SK-N-SH treated with all-trans-retinoic acid at 6 μM for 48 hours (cell line): ENCODE measurements around the gene TMPRSS11A.

ENCODE experiments used
- ATAC-seq: fragments of 200-7000 bp; cut with Tn5 transposase; 3 replicates; pipeline ENCODE4 v1.9.1; 2020; ENCODE audit warnings: mild to moderate bottlenecking, moderate library complexity
- ARNTL ChIP-seq: fragments of 450-650 bp; formaldehyde crosslinking; IDR thresholded peaks from 2 replicates; pipeline ENCODE4 v1.5.0; 2020; ENCODE audit warnings: low read depth, mild to moderate bottlenecking, moderate library complexity, borderline replicate concordance
- CREB5 ChIP-seq: fragments of 250-450 bp; sonication (Bioruptor Pico); IDR thresholded peaks from 2 replicates; pipeline ENCODE4 v1.5.1; 2020; ENCODE audit warnings: low read depth, mild to moderate bottlenecking, moderate library complexity
- CSRNP3 ChIP-seq: fragments of 250-450 bp; sonication (Bioruptor Pico); IDR thresholded peaks from 2 replicates; pipeline ENCODE4 v1.5.1; 2021; ENCODE audit warnings: mild to moderate bottlenecking, moderate library complexity
- ESRRG ChIP-seq: fragments of 250-450 bp; sonication (Bioruptor Pico); IDR thresholded peaks from 2 replicates; pipeline ENCODE4 v1.6.1; 2021; ENCODE audit warnings: mild to moderate bottlenecking
- ISL1 ChIP-seq: fragments of 250-450 bp; sonication (Bioruptor Pico); IDR thresholded peaks from 2 replicates; pipeline ENCODE4 v2.1.2; 2022; ENCODE audit warnings: mild to moderate bottlenecking, moderate library complexity
- OSR1 ChIP-seq: fragments of 250-450 bp; sonication (Bioruptor Pico); IDR thresholded peaks from 2 replicates; pipeline ENCODE4 v1.8.0; 2022; ENCODE audit warnings: moderate library complexity, mild to moderate bottlenecking, inconsistent platforms
- PATZ1 ChIP-seq: fragments of 250-450 bp; sonication (Bioruptor Pico); IDR thresholded peaks from 2 replicates; pipeline ENCODE4 v1.8.0; 2020; ENCODE audit warnings: mild to moderate bottlenecking, moderate library complexity, borderline replicate concordance
- POU6F1 ChIP-seq: fragments of 250-450 bp; sonication (Bioruptor Pico); IDR thresholded peaks from 2 replicates; pipeline ENCODE4 v1.8.0; 2021; ENCODE audit warnings: low read depth, mild to moderate bottlenecking, moderate library complexity, borderline replicate concordance
- PPARA ChIP-seq: fragments of 250-450 bp; sonication (Bioruptor Pico); IDR thresholded peaks from 2 replicates; pipeline ENCODE4 v1.5.0; 2020; ENCODE audit warnings: mild to moderate bottlenecking, borderline replicate concordance
- RARB ChIP-seq: fragments of 250-450 bp; sonication (Bioruptor Pico); IDR thresholded peaks from 2 replicates; pipeline ENCODE4 v1.8.0; 2021; ENCODE audit warnings: mild to moderate bottlenecking, moderate library complexity
- TCF4 ChIP-seq: fragments of 250-450 bp; sonication (Bioruptor Pico); IDR thresholded peaks from 2 replicates; pipeline ENCODE4 v1.8.0; 2021; ENCODE audit warnings: mild to moderate bottlenecking, moderate library complexity, borderline replicate concordance
- TSHZ2 ChIP-seq: fragments of 250-450 bp; sonication (Bioruptor Pico); IDR thresholded peaks from 2 replicates; pipeline ENCODE4 v1.5.0; 2020; ENCODE audit warnings: mild to moderate bottlenecking, moderate library complexity
- ZC3H10 ChIP-seq: fragments of 250-450 bp; sonication (Bioruptor Pico); IDR thresholded peaks from 2 replicates; pipeline ENCODE4 v1.5.1; 2021; ENCODE audit warnings: mild to moderate bottlenecking, moderate library complexity
- ZFP3 ChIP-seq: fragments of 250-450 bp; sonication (Bioruptor Pico); IDR thresholded peaks from 2 replicates; pipeline ENCODE4 v1.5.0; 2020; ENCODE audit warnings: mild to moderate bottlenecking, moderate library complexity
- ZFP30 ChIP-seq: fragments of 450-650 bp; formaldehyde crosslinking; IDR thresholded peaks from 2 replicates; pipeline ENCODE4 v1.5.0; 2022; ENCODE audit warnings: mild to moderate bottlenecking, moderate library complexity
- ZNF565 ChIP-seq: fragments of 450-650 bp; formaldehyde crosslinking; conservative IDR thresholded peaks from 2 replicates; pipeline ENCODE4 v1.5.0; 2020; ENCODE audit warnings: low read depth, mild to moderate bottlenecking, moderate library complexity
- ZNF70 ChIP-seq: fragments of 450-650 bp; formaldehyde crosslinking; IDR thresholded peaks from 2 replicates; pipeline ENCODE4 v1.5.0; 2020; ENCODE audit warnings: mild to moderate bottlenecking, moderate library complexity
- ZNF8 ChIP-seq: fragments of 450-650 bp; formaldehyde crosslinking; IDR thresholded peaks from 2 replicates; pipeline ENCODE4 v1.5.0; 2020; ENCODE audit warnings: mild to moderate bottlenecking, moderate library complexity

The TMPRSS11A gene

GRCh38 chr4:67915400-67915966 is 47.8 kb downstream of the TMPRSS11A start:
- no peak for ATAC-seq
- TF ChIP-seq PPARA (CRISPR knock-in tag) (no peak), ZFP3 (CRISPR knock-in tag) (no peak), ESRRG (CRISPR knock-in tag) (no peak)

GRCh38 chr4:67912080-67912479 is 51.2 kb downstream of the TMPRSS11A start:
- TF ChIP-seq ESRRG (CRISPR knock-in tag), result no peak
- no peak for TF ChIP-seq POU6F1 (CRISPR knock-in tag)
- TF ChIP-seq ZC3H10 (CRISPR knock-in tag), result no peak
- no peak for TF ChIP-seq ZFP30
- no peak for TF ChIP-seq TSHZ2
- no peak for TF ChIP-seq PATZ1 (CRISPR knock-in tag)
- no peak for TF ChIP-seq RARB
- TF ChIP-seq, all 23 proteins: peak for 0
- ATAC-seq, result no peak

- ATAC-seq, result no peak
- no peak for TF ChIP-seq ZC3H10 (CRISPR knock-in tag)
- TF ChIP-seq ZNF565 (CRISPR knock-in tag), result no peak
- no peak for TF ChIP-seq TSHZ2
- no peak for TF ChIP-seq CSRNP3 (CRISPR knock-in tag)
- no peak for TF ChIP-seq ISL1 (CRISPR knock-in tag)
- no peak for TF ChIP-seq ZNF70
- TF ChIP-seq TCF4 (CRISPR knock-in tag), result no peak
- TF ChIP-seq ZFP30, result no peak
- no peak for TF ChIP-seq ARNTL
- no peak for TF ChIP-seq ZFP3 (CRISPR knock-in tag)
Observed at GRCh38 chr4:67911638-67912037, 51.7 kb downstream of the TMPRSS11A start.

- no peak for ATAC-seq
- TF ChIP-seq OSR1 (no peak), TSHZ2 (no peak), PATZ1 (CRISPR knock-in tag) (no peak), ZFP3 (CRISPR knock-in tag) (no peak), CREB5 (CRISPR knock-in tag) (no peak), ZNF8 (CRISPR knock-in tag) (no peak)
Observed at GRCh38 chr4:67911141-67911540, 52.2 kb downstream of the TMPRSS11A start.
